GM21619 (cell line): ENCODE measurements around the gene PLA2G4F.

Experiments used
- ATAC-seq: cut with Tn5 transposase; IDR thresholded peaks from one replicate; pipeline ENCODE4 v1.9.1; 2021; ENCODE audit not compliant: unreplicated experiment

Gene PLA2G4F

DNA sequence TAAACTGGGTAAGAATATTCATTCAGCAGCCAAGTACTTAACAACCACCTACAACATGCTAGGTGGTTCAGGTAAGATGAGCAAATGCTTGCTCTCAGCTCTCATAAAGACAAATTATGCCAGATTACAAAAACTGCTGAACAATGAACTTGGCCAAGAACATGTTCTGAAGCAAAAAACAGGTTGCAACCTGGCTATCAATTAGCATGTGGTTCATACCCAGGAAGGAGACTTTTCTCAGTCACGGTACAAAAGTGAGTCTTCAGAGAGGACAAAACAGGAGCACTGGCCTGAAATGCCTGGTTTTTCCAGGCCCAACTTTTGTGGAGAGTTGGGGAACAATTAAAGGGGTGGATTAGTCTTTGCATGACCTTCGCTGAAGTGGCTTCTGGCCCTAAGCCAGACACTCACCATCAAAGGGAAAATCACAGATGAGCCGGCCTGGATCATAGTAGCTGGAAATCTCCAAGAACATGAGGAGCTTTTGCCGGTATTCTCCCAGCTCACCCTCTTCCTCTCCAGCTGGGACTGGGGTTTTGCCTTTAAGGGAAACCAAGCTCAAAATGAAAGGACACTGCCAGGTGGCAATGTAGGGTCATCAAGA, 7.6 kb upstream of the PLA2G4F start:
- no peak for ATAC-seq

DNA sequence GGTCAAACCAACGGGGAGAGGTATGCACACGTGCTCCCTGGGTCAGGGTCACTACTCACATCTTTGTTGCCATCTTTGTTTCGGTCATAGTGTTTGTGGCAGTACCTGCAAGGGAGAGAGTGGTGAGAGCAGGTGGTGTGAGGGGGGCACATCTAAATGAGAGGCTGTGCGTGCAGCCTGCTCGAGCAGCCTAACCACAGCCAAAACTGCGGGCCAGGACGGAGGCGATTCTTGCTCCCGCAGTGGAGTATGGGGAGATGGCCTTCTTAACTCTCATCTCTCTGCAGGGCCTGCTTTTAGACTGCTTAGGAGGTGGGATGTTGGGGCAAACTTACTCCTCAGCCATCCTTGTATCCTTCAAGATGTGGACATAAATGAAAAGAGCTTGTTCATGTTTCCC, 6.9 kb upstream of the PLA2G4F start:
- no peak for ATAC-seq

DNA sequence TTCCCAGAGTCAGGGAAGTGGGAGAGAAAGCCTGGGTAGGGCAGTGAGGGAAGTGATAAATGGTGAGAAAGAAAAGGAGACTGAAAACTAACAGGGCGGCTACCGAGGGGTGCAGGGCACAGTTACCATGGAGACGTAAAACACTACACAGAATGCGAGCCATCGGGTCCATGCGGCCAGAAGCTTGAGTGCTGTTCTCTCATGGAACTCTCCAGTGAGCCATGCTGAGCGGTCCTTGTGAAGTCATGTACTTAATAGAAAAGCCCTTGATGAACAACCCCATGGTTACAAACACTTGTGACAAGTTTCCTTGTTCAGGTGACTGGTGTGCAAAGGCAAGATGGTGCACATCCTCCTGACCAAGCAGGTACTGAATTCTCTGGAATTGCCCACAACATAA, 3.7 kb upstream of the PLA2G4F start:
- ATAC-seq = no peak

DNA sequence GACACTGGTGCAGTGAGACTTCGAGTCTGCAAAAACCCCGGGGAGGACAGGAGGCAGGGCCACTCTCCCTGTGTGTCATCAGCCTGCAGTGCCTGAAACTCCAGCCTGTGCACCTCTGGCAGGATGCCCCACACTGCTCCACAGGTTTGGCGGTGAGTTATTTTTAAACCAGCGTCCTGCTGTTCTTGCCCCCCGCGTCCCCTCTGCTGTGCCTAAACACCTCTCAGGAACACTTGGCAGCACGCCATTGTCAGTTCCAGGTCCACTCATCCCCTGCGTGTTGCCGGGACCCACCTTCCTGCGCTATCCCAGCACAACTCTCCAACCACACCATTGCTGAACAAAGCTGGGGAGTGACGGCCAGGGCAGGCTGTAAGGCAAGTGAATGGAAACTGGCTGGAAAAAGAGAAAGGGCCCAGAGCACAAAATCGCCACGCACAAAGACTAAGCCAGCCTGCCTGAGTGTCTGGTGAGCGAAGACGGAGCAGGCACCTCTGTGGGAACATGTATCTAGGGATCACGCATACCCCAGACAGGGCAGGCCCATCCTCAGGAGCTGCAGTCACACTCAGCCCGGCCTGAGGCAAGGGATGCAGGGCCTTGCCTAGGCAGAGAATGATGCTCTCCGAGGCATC, 3.1 kb upstream of the PLA2G4F start:
- no peak for ATAC-seq

DNA sequence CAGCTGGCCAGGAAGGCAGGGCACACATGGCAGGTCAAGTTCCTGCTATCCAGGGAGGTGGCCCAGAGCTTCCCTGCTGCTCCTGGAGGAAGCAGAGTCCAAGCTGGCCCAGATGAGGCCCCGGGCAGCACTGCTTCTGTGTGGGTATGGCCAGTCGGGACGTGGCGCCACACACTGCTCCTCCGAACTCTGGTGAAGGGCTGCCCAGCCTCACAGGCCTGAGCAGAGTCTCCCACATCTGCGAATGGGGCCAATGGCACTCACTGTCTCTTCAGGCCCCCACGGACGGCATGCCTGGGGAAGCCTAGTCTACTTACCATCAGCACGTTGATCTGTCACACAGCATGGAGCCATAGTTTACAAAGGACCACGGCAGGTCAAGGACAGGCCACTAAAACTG, 2.5 kb upstream of the PLA2G4F start:
- no peak for ATAC-seq

DNA sequence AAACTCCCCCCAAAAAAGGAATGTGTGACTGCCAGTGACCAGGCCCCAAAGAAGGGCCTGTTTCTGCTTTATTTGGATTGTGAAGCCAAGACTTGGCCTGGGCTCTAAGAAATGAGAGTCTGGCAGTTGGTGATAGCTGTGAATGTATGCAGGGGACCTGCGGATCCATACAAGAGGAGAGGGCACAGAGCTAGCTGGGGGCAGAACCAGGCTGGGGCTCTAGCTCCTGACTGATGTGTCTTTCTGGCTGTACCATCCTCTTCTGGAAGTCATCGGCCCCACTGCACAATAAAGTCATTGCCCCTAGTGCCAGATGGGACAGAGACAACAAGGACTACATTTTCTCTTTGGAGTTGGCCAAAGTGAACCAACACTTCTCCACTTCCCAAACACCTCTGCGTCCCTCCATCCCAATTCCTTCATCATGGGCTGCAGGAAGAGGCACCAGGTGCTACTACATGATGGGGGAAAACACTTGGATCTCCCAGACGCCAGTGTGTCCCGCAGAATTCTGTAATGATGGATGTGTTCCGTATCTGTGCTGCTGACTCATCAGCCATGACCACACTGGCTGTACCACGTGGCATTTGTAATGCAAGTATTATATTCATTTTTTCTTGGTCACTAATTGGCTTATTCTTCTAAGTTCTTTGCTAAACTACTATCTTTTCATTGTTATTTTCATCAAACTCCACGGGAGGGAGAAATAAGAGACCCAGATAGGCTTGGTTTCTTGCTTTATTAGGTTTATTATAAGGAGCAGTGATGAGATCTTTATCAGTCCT, 1.7 kb upstream of the PLA2G4F start:
- ATAC-seq = no peak

DNA sequence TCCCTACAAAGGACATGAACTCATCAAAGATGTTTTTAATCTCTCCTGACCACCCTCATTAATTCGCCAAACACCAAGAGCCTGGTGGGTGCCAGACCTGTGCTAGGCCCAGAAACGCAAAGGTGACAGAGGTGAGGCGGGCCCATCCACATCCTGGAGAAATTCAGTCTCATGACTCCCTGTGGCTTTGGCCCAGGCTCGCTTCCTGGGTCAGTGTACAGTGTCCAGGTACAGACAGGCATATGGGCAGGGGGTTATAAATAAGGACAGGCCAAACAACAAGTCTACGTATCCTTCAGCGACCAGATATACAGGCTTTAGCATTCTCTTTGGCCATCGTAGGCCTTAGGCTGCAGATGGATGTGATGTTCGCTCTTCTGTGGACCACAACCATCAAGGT, 945 bp upstream of the PLA2G4F start:
- no peak for ATAC-seq

DNA sequence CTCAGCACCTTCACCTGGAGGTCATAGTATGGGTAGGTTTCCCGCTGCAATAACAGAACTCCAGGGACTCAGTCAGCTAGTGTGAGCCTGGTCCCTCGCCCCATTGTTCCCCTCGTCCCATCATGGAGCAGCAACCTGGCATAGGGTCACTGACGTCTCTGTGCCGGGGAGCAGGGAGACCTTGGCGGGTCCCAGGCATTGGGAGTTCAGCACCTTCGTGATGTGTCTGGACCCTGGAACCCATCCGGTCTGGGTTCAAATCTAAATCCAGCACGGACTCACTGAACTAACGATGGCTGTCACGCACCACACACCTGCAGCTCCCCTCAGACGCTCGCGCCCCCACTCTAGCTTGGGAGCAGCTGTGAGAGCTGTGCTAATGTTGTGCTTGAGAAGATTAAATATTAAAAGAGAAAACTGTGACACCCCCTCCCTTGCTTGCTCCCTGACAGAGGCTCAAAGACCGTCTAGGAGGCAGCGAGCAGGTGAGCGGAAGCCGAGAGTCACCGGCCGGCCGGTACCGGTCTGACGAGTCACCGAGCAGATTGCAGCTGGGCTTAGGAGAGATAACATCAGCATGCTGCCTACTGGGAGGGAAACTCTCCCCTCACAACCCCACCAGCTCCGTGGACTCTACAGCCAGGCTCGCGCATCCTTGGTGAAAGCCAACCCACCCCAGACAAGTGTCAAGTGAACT, 742 bp downstream of the PLA2G4F start:
- ATAC-seq = no peak

DNA sequence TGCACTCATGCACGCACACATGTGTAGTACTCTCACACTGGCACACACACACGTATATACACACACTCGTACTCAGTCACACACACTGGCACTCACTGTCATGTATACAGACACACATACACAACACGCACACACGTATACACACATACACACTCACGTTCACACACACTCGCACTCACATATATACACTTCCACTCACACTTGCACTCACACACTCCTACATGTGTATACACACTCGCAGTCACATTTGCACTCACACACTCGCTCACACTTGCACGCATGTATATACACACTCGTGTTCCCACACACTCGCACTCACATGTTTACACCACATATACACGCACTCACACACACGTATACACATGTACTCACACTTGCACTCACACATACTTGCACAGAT, 1.5 kb downstream of the PLA2G4F start:
- no peak for ATAC-seq

DNA sequence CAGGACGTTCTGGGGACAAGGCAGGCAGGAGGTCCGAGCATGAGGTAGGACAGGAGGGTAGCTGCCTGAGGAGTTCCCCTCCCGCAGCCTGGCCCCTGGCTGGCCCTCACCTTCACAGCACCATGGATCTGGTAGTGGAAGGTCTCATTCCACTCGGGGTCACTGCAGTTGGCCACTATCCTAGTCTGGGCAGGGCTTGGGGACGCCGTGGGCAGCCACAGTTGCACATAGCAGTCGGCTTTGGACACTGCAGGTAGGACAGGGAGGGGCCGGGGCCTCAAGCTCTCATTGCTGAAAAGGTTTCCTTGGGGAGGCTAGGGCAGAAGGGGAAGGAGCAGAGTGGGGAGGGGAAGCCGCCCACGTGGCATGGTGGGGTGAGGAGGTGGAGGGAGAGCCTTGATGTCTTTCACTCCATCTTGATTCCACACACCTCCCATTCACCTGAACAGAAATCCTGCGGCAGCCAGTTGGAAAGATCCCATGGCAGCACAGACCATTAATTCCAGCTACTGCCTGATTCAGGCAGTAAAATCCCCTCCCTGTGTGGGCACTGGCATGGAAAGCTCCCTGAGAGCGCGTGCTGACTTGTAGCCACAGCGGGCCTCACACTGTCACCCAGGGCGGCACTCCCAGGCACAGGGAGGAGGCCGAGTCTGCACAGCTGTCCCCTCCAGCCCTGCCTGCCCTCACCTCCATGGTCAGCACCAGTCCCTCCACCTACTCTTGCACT, 2.1 kb downstream of the PLA2G4F start:
- ATAC-seq = no peak

DNA sequence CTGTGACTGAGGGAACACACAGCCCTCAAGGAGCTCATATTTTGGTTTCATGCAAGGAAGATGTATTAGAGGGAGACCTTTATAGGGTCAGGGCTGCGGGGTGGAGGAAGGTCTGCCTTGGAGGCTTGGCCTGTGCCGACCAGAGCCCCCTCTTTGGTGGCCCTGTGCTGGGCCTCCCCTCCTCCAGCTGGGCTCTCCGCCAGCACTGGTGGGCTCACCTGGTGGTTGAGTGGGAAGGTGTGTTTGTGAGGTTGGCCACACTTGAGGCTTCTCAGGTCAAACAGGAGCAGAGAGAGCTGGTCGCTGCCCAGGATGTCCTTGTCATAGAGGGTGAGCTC, 2.6 kb downstream of the PLA2G4F start:
- no peak for ATAC-seq

DNA sequence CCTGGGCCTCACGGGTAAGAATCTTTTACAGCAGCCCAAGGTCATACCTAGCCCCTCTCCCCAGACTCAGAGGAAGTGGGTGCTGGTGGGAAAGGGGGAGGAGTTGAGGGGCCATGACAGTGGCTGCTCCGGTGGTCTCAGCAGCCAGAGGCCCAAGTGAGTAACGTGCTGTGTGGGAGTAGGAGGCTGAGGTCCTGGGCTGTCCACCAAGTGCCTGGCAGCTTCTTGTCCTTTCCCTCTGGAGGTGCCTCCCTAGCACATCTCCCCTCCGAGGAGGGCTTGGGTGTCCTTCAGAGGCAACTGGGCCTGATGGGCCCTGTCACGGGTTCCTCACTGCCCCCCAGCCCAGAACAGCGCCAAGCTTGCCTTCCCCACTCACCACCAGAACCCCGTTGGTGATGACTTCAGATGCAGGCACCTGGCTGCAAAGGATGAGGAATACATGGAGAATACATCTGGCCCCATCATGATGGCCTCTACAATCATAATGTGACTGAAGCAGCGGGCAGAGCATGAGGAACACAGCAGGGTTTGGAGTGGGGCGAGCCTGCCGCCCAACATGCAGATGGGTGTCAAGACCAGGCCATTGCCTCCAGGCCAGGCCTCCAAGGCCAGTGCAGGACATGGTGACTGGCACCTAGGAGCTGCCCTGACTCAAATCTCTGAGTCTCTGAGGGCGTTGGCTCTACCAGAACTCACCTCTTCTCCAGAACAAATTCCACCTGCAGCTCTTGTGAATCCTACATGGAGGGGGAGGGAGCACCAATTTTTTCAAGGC, 3.3 kb downstream of the PLA2G4F start:
- ATAC-seq = no peak

DNA sequence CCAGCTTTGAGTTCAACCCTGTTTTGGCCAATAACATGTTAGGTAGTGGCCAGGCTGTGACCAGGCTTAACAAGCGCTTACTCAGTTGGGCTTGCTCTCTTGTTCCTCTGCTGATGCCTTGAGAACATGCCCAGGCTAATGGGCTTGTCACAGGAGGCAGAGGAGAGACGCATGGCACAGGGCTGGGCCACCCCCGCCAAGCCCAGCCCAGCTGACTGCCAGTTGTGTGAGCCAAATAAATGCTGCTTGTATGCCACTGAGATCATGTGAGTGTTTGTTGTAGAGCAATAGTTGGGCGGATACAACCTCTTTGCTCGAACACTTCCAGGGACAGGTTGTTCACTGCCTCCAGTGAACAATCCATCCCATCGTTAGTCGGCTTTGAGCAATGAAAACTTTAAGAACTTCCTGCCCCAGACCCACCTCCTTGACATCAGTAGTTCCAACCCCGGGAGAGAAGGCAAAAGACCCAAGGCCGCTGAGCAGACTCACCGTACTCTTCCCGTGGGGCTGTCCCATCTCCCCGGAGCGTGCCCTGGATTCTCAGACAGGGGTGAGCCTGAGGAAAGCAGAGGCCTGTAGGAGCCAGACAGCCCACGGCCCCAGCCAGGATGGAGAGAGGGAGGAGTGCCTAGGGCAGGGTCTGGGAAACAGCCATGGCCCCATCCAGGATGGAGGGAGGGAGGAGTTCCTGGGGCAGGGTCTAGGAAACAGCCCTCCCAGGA, 4.1 kb downstream of the PLA2G4F start:
- no peak for ATAC-seq

DNA sequence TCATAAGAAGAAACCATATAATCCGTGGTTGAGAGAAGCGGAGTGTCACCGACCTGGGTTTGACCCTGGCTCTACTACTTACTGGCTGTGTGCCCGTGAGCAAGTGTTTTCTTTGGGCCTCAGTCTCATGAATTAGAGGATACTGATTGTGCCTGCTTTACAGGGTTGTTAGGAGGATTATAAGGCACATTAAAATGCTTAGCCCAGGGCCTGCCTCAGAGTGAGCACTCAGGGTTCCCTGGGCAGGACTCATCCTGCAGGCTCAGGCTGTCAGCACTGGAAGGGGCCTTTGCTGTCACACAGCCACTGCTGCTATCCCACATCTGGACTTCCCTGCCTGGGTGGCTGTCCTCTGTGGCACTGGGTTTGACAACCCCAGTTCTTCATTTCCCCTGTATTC, 4.7 kb downstream of the PLA2G4F start:
- no peak for ATAC-seq

DNA sequence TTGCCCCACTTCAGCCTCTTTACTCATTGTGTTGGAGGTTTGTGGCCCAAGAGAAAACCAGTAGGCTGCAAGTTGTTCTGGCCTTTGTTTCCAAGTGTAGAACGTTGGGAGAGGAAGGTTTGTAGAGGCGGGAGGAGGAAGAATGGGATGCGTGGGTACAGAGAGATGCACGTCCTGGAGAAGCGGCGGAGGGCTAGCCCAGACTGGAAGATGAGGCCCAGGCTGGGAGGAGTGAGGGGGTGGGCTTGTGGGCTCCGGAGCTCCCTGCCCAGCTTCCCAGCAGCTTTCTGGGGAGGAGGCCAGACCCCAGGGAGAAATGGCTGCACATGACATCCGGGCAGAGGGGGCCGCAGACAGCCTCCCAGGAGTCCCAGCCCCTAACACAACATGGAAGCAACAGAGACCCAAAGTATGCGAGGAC, 5.3 kb downstream of the PLA2G4F start:
- no peak for ATAC-seq

DNA sequence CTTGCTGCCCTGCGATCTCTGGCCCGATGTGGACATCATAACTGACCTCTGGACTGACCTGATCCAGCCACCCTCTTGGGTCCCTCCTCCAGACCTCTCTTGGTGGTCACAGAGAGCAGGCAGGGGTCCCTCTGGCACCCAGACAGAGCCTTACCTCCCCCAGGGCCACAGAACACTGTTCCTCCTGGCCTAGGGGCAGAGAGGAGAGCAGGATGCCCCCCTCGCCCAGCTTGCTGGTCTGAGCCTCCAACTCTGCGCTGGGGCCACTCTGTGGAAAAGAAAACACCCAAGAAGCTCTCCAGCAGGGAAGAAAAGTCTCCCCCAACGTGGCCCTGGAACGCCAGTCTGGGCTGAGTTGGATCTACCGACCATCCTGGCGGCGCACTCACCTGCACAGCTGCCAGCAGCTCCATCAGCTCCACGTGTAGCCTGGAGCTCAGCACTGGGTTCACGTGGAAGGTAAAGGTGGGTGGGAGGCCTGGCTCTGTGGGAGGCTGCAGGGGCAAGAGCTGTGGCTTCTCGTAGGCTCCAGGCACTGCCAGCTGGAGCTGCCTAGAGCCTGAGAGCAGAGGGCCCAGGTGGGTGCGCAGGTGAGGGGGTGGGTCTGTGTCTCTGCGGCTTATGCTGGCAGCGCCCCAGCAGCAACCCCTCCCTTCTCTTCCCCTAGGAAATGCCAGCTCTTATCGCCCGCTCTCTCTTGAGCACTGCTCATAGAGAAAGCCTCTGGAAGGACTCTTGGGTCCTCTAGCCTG, 6.0 kb downstream of the PLA2G4F start:
- ATAC-seq = no peak

DNA sequence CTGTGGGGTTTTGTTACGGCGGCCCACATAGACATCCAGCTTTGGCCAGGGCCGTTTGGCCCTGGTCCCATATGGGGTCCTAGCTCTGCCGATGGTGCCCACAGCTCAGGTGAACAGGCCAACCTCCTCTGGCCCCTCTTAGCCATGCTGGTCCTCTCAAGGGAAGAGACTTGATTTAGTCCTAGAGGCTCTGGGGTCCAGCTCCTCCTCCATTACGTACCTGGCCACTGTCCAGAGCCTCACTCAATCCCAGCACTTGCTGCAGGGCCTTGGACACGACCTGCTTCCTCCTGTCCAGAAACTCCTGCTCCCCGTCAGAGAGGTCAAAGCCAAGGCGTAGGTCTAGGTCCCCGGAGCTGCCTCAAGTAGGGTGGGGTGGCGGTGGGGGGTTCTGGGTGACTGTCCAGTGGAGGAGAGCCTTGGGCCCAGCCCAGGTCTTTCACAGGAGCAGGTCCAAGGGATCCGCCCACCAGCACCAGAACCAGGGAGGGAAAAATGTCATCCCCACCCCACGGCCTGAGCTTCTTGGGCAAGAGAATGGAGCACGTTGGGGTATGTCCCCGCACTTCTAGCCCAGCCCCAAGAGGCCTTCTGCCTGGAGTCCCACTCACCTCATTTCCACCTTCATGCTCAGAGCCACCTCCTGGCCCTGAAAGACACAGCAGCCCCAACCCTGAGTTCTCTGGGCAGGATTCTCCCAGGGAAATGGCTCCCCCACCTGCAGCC, 6.8 kb downstream of the PLA2G4F start:
- no peak for ATAC-seq

DNA sequence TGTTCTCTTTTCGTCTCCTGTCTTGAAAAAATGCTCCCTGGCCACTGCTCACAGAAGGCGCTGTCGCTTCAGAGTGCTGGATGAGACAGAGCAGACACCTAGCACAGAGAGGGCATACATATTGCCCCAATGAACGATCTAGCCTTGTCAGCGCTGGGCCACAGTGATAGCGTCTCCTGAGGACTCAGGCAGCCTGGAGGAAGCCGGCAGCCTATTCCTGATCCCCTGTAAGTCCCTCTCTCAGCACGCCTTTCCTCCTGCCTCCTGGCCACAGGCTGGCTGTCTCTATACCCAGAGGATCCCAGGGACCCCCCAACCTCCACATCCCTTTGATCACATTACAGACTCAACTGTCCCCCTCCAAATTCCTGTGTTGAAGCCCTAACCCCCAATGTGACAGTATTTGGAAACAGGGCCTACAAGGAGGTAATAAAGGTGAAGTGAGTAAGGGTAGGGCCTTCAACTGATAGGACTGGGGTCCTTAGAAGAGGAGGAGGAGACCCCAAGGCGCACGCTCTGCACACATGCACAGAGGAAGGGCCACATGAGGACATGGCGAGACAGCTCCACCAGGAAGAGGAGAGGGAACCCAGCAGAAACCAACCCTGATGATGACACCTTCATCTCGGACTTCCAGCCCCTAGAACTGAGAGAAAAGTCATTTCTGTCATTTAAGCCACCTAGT, 7.5 kb downstream of the PLA2G4F start:
- no peak for ATAC-seq
